DOHH2 (cell line): ENCODE measurements around the gene BDKRB2.

Source experiments
- H3F3A ChIP-seq: fragments of 200-600 bp; sonication (generic), shearing (Covaris generic); 2 replicates; pipeline ENCODE4 v1.6.0; 2016; ENCODE audit warnings: antibody characterized with exemption, mild to moderate bottlenecking; ENCODE audit not compliant: control insufficient read depth, insufficient read depth
- H3K27ac ChIP-seq: fragments of 200-600 bp; sonication (generic); 2 replicates; pipeline ENCODE4 v1.5.1; 2014; ENCODE audit warnings: low read depth, mild to moderate bottlenecking, low read length, moderate library complexity
- H3K27me3 ChIP-seq: fragments of 200-600 bp; sonication (generic); 2 replicates; pipeline ENCODE4 v1.6.1; 2014; ENCODE audit warnings: mild to moderate bottlenecking, low read length, mixed read lengths; ENCODE audit not compliant: control insufficient read depth
- H3K36me3 ChIP-seq: fragments of 200-600 bp; sonication (generic); 2 replicates; pipeline ENCODE4 v1.6.1; 2014; ENCODE audit warnings: mild to moderate bottlenecking, low read length, moderate library complexity, mixed read lengths; ENCODE audit not compliant: control insufficient read depth
- H3K4me1 ChIP-seq: fragments of 200-600 bp; sonication (generic); 2 replicates; pipeline ENCODE4 v1.6.1; 2014; ENCODE audit warnings: mild to moderate bottlenecking, low read length, mixed read lengths; ENCODE audit not compliant: control insufficient read depth
- H3K4me2 ChIP-seq: fragments of 200-600 bp; sonication (generic); 2 replicates; pipeline ENCODE4 v1.6.0; 2014; ENCODE audit warnings: mild to moderate bottlenecking, low read length, moderate library complexity
- H3K4me3 ChIP-seq: fragments of 200-600 bp; sonication (generic); 2 replicates; pipeline ENCODE4 v1.5.1; 2014; ENCODE audit warnings: mild to moderate bottlenecking, low read length, mixed read lengths
- H3K79me2 ChIP-seq: fragments of 200-600 bp; sonication (generic); 2 replicates; pipeline ENCODE4 v1.6.1; 2014; ENCODE audit warnings: mild to moderate bottlenecking, low read length, mixed read lengths; ENCODE audit not compliant: control insufficient read depth
- H3K9me2 ChIP-seq: fragments of 200-600 bp; sonication (generic); replicated peaks from 2 replicates; pipeline ENCODE4 v1.6.1; 2014; ENCODE audit warnings: mild to moderate bottlenecking, low read length, mixed read lengths; ENCODE audit not compliant: control insufficient read depth
- H3K9me3 ChIP-seq: fragments of 200-600 bp; sonication (generic); 2 replicates; pipeline ENCODE4 v1.6.1; 2014; ENCODE audit warnings: antibody characterized with exemption, low read length, mixed read lengths; ENCODE audit not compliant: control insufficient read depth, insufficient read depth
- H4K20me1 ChIP-seq: fragments of 200-600 bp; sonication (generic); 2 replicates; pipeline ENCODE4 v1.6.0; 2014; ENCODE audit warnings: low read depth, mild to moderate bottlenecking, antibody characterized with exemption, low read length, moderate library complexity; ENCODE audit not compliant: control insufficient read depth, insufficient read depth
- CTCF ChIP-seq: fragments of 200-600 bp; sonication (generic); IDR thresholded peaks from one replicate; pipeline ENCODE4 v1.5.1; 2014; ENCODE audit warnings: antibody characterized with exemption, mild to moderate bottlenecking, low read depth, low read length; ENCODE audit not compliant: poor library complexity, severe bottlenecking
- EZH2phosphoT487 ChIP-seq: fragments of 200-600 bp; sonication (generic); IDR thresholded peaks from 2 replicates; pipeline ENCODE4 v1.6.1; 2017; ENCODE audit warnings: borderline replicate concordance, mild to moderate bottlenecking, antibody characterized with exemption, low read length, moderate library complexity, mixed read lengths

BDKRB2 gene

GRCh38 chr14:96261772-96262655, 57.4 kb downstream of the BDKRB2 start:
- no peak overlapping the region for H3K4me3 ChIP-seq
- no peaks in the 10 kb centered on the region for H3K4me1 ChIP-seq
- no peaks in the 10 kb centered on the region for H3K9me3 ChIP-seq
- no peak overlapping the region for H3K27ac ChIP-seq
- no peaks in the 10 kb centered on the region for H3K36me3 ChIP-seq
- H3K9me2 ChIP-seq: no peaks in the 10 kb centered on the region
- no peaks in the 10 kb centered on the region for H3K79me2 ChIP-seq
- no peaks in the 10 kb centered on the region for H4K20me1 ChIP-seq
- no peaks in the 10 kb centered on the region for H3F3A ChIP-seq
- H3K4me2 ChIP-seq: no peak overlapping the region
- H3K27me3 ChIP-seq: peaks cover 11% of the 10 kb centered on the region
- TF ChIP-seq EZH2phosphoT487 (no peak), CTCF (no peak)

- H3K4me2 ChIP-seq: no peak overlapping the region
- H3K9me2 ChIP-seq: no peaks in the 10 kb centered on the region
- H3K36me3 ChIP-seq: no peaks in the 10 kb centered on the region
- no peaks in the 10 kb centered on the region for H3K4me1 ChIP-seq
- no peak overlapping the region for H3K27ac ChIP-seq
- TF ChIP-seq CTCF: no peak
- TF ChIP-seq EZH2phosphoT487: no peak
- no peaks in the 10 kb centered on the region for H3F3A ChIP-seq
- no peak overlapping the region for H3K4me3 ChIP-seq
- peaks cover 11% of the 10 kb centered on the region for H3K27me3 ChIP-seq
- H3K79me2 ChIP-seq: no peaks in the 10 kb centered on the region
- no peaks in the 10 kb centered on the region for H4K20me1 ChIP-seq
- no peaks in the 10 kb centered on the region for H3K9me3 ChIP-seq
Measured at GRCh38 chr14:96263347-96264199, 58.9 kb downstream of the BDKRB2 start.

GRCh38 chr14:96264200-96264553, 59.5 kb downstream of the BDKRB2 start:
- TF ChIP-seq EZH2phosphoT487 (no peak), CTCF (no peak)
- Histone ChIP-seq H3F3A (no peaks in the 10 kb centered on the region), H3K27me3 (peaks cover 11% of the 10 kb centered on the region), H3K9me2 (no peaks in the 10 kb centered on the region), H3K79me2 (no peaks in the 10 kb centered on the region), H3K9me3 (no peaks in the 10 kb centered on the region), H3K36me3 (no peaks in the 10 kb centered on the region), H3K4me3 (no peak overlapping the region), H3K4me2 (no peak overlapping the region), H3K27ac (no peak overlapping the region), H3K4me1 (no peaks in the 10 kb centered on the region), H4K20me1 (no peaks in the 10 kb centered on the region)
